WTC11 (cell line): ENCODE data around the gene FUNDC1. TPM values are rescaled to one million over a fixed set of nuclear protein-coding genes. Genes with fewer than 3 reads are reported as not detected.
A peak's percentile ranks its signal among the peaks of the same experiment; 100 is the strongest.
"Not testable (repeated sequence)": the region's sequence is repeated elsewhere in the genome, so short reads cannot be mapped to it uniquely, and the experiment has no call there.

Experiments
- ATAC-seq: fragments of 200-7000 bp; cut with Tn5 transposase; 2 replicates; pipeline ENCODE4 v1.10.0; 2021; ENCODE audit warnings: mild to moderate bottlenecking, moderate library complexity
- CTCF ChIA-PET: fragments of 300-600 bp; sonication (Branson Sonifier 250); formaldehyde crosslinking; loops from one replicate; lab custom pipeline; 2021; ENCODE audit warnings: antibody characterized with exemption; lab: Charles Lee
- POLR2A ChIA-PET: fragments of 350-600 bp; sonication (Branson Sonifier 250); formaldehyde crosslinking; loops from one replicate; lab custom pipeline; 2021; ENCODE audit warnings: antibody characterized with exemption; lab: Charles Lee
- DNase-seq: peaks from one replicate; pipeline ENCODE4 v3.0.0; 2021; ENCODE audit warnings: low spot score
- H3K27ac Mint-ChIP-seq: 2 replicates; pipeline ENCODE4 v1.8.0; 2021; ENCODE audit warnings: mixed read lengths
- H3K27me3 Mint-ChIP-seq: 2 replicates; pipeline ENCODE4 v1.8.0; 2021; ENCODE audit warnings: low read depth, mild to moderate bottlenecking, moderate library complexity, mixed read lengths
- H3K36me3 Mint-ChIP-seq: 2 replicates; pipeline ENCODE4 v1.8.0; 2021; ENCODE audit warnings: mixed read lengths
- H3K4me1 Mint-ChIP-seq: 2 replicates; pipeline ENCODE4 v1.8.0; 2022; ENCODE audit warnings: mixed read lengths
- H3K4me3 Mint-ChIP-seq: 2 replicates; pipeline ENCODE4 v1.8.0; 2021; ENCODE audit warnings: mild to moderate bottlenecking, moderate library complexity, mixed read lengths
- H3K9me3 Mint-ChIP-seq: 2 replicates; pipeline ENCODE4 v1.8.0; 2021; ENCODE audit warnings: mixed read lengths
- ESRRA ChIP-seq: sonication (generic); formaldehyde crosslinking; IDR thresholded peaks from 2 replicates; pipeline ENCODE4 v1.8.1; 2022; ENCODE audit warnings: mild to moderate bottlenecking, missing genetic modification reagents, borderline replicate concordance
- ETV6 ChIP-seq: sonication (generic); formaldehyde crosslinking; IDR thresholded peaks from 2 replicates; pipeline ENCODE4 v1.8.1; 2022; ENCODE audit warnings: mild to moderate bottlenecking, missing genetic modification reagents
- FOXJ3 ChIP-seq: sonication (generic); formaldehyde crosslinking; IDR thresholded peaks from 2 replicates; pipeline ENCODE4 v1.9.0; 2021; ENCODE audit warnings: missing genetic modification reagents, mild to moderate bottlenecking, borderline replicate concordance
- GABPB1 ChIP-seq: sonication (generic); formaldehyde crosslinking; IDR thresholded peaks from 2 replicates; pipeline ENCODE4 v1.8.1; 2023; ENCODE audit warnings: mild to moderate bottlenecking, missing genetic modification reagents
- IRF2 ChIP-seq: sonication (generic); formaldehyde crosslinking; IDR thresholded peaks from 2 replicates; pipeline ENCODE4 v1.8.0; 2022; ENCODE audit warnings: low read depth, missing genetic modification reagents, borderline replicate concordance
- KAT7 ChIP-seq: sonication (generic); formaldehyde crosslinking; IDR thresholded peaks from 2 replicates; pipeline ENCODE4 v1.8.1; 2023; ENCODE audit warnings: missing genetic modification reagents, mild to moderate bottlenecking, borderline replicate concordance
- NR3C1 ChIP-seq: sonication (generic); formaldehyde crosslinking; conservative IDR thresholded peaks from 2 replicates; pipeline ENCODE4 v1.8.1; 2023; ENCODE audit warnings: low read depth, mild to moderate bottlenecking, missing genetic modification reagents
- OVOL2 ChIP-seq: fragments of 250-450 bp; sonication (Bioruptor Pico); IDR thresholded peaks from 2 replicates; pipeline ENCODE4 v1.9.0; 2021; ENCODE audit warnings: mild to moderate bottlenecking, borderline replicate concordance
- SMAD3 ChIP-seq: sonication (generic); formaldehyde crosslinking; IDR thresholded peaks from 2 replicates; pipeline ENCODE4 v1.8.0; 2022; ENCODE audit warnings: missing genetic modification reagents, mild to moderate bottlenecking, borderline replicate concordance
- SOX15 ChIP-seq: fragments of 250-450 bp; sonication (Bioruptor Pico); IDR thresholded peaks from 2 replicates; pipeline ENCODE4 v1.9.0; 2021; ENCODE audit warnings: mild to moderate bottlenecking
- SP1 ChIP-seq: sonication (generic); formaldehyde crosslinking; conservative IDR thresholded peaks from 2 replicates; pipeline ENCODE4 v1.8.1; 2022; ENCODE audit warnings: missing genetic modification reagents
- ZNF396 ChIP-seq: fragments of 250-450 bp; sonication (Bioruptor Pico); IDR thresholded peaks from 2 replicates; pipeline ENCODE4 v1.8.0; 2021; ENCODE audit warnings: mild to moderate bottlenecking, moderate library complexity, borderline replicate concordance
- ZNF423 ChIP-seq: fragments of 250-450 bp; sonication (Bioruptor Pico); IDR thresholded peaks from 2 replicates; pipeline ENCODE4 v2.1.2; 2022; ENCODE audit warnings: mild to moderate bottlenecking, moderate library complexity
- total RNA-seq: library from RNA; stranded (reverse); gene quantifications from 3 replicates; pipeline ENCODE4 v1.2.3, GENCODE V29; 2021
- TF ChIP-seq, protein P1 (sequence below): fragments of 250-450 bp; sonication (Bioruptor Pico); IDR thresholded peaks from 2 replicates; pipeline ENCODE4 v2.1.2; 2022; ENCODE audit warnings: mild to moderate bottlenecking, moderate library complexity
- TF ChIP-seq, protein P2 (sequence below): fragments of 250-450 bp; sonication (Bioruptor Pico); conservative IDR thresholded peaks from 2 replicates; pipeline ENCODE4 v1.9.0; 2021; ENCODE audit warnings: mild to moderate bottlenecking
- TF ChIP-seq, protein P3 (sequence below): fragments of 250-450 bp; sonication (Bioruptor Pico); IDR thresholded peaks from 2 replicates; pipeline ENCODE4 v1.8.0; 2021; ENCODE audit warnings: mild to moderate bottlenecking
- TF ChIP-seq, protein P4 (sequence below): sonication (generic); formaldehyde crosslinking; IDR thresholded peaks from 2 replicates; pipeline ENCODE4 v1.8.1; 2023; ENCODE audit warnings: mild to moderate bottlenecking, missing genetic modification reagents, borderline replicate concordance
- TF ChIP-seq, protein P5 (sequence below): sonication (generic); formaldehyde crosslinking; IDR thresholded peaks from 2 replicates; pipeline ENCODE4 v1.8.1; 2022; ENCODE audit warnings: low read depth, missing genetic modification reagents, borderline replicate concordance
- TF ChIP-seq, protein P6 (sequence below): sonication (generic); formaldehyde crosslinking; IDR thresholded peaks from 2 replicates; pipeline ENCODE4 v1.8.0; 2022; ENCODE audit warnings: mild to moderate bottlenecking, missing genetic modification reagents

The FUNDC1 gene
- total RNA-seq, 1 experiment from 2014 or later, result 20.7 TPM

DNA sequence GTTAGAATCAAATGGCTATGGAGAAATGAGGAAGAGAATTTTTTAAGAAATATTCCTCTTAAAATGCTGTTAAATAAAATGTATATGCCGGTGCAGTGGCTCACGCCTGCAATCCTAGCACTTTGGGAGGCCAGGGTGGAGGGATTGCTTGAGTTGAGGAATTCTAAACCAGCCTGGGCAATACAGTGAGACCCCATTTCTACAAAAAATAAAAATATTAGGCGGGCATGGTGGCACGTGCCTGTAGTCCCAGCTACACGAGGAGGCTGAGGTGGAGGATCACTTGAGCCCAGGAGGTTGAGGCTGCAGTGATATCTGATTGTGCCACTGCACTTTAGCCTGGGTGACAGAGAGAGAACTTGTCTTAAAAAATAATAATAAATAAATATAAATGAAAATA, 7.9 kb upstream of the FUNDC1 start:
- H3K4me3 Mint-ChIP-seq, result no peak overlapping the region
- DNase-seq, result no peak
- no peak for TF ChIP-seq ETV6
- TF ChIP-seq NR3C1 (CRISPR knock-in tag), result no peak
- no peak for TF ChIP-seq SMAD3 (CRISPR knock-in tag)
- no peak for TF ChIP-seq ESRRA
- no peak for TF ChIP-seq ZNF396 (CRISPR knock-in tag)
- no peak for TF ChIP-seq OVOL2 (CRISPR knock-in tag)
- TF ChIP-seq, protein P1, sequence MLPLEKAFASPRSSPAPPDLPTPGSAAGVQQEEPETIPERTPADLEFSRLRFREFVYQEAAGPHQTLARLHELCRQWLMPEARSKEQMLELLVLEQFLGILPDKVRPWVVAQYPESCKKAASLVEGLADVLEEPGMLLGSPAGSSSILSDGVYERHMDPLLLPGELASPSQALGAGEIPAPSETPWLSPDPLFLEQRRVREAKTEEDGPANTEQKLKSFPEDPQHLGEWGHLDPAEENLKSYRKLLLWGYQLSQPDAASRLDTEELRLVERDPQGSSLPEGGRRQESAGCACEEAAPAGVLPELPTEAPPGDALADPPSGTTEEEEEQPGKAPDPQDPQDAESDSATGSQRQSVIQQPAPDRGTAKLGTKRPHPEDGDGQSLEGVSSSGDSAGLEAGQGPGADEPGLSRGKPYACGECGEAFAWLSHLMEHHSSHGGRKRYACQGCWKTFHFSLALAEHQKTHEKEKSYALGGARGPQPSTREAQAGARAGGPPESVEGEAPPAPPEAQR (CRISPR knock-in tag), result no peak
- ChIA-PET CTCF (no interaction called here), POLR2A (no interaction called here)
- H3K36me3 Mint-ChIP-seq, result peaks cover 10% of the 10 kb centered on the region
- no peak overlapping the region for H3K27ac Mint-ChIP-seq
- H3K27me3 Mint-ChIP-seq, result no peaks in the 10 kb centered on the region
- H3K4me1 Mint-ChIP-seq, result peaks cover 7% of the 10 kb centered on the region
- no peak for ATAC-seq
- peaks cover 11% of the 10 kb centered on the region for H3K9me3 Mint-ChIP-seq

DNA sequence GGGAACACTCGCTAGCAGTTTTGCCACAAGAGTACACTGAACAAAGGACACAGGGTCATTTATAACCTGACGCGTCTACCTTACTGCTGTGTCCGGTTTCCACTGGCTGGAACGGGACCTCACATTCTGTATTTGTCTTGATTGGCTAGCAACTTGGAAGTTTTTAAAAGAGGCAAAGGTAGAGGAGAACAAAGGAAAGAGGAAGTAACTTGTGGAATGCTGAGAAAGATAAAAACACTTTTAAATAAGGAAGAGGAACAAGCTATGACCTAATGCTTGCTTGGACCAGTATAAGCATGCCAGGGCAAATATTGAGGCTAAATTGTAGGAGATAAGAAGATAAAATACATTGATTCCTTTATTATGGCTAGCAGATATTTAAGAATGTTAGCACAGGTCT, 2.8 kb upstream of the FUNDC1 start:
- POLR2A ChIA-PET, H3K27me3 Mint-ChIP-seq, H3K9me3 Mint-ChIP-seq, ATAC-seq, H3K4me3 Mint-ChIP-seq, CTCF ChIA-PET, DNase-seq, H3K36me3 Mint-ChIP-seq: not testable (repeated sequence)
- Mint-ChIP-seq H3K4me1 (peaks cover 29% of the 10 kb centered on the region), H3K27ac (peak overlapping the region; percentile 92)

DNA sequence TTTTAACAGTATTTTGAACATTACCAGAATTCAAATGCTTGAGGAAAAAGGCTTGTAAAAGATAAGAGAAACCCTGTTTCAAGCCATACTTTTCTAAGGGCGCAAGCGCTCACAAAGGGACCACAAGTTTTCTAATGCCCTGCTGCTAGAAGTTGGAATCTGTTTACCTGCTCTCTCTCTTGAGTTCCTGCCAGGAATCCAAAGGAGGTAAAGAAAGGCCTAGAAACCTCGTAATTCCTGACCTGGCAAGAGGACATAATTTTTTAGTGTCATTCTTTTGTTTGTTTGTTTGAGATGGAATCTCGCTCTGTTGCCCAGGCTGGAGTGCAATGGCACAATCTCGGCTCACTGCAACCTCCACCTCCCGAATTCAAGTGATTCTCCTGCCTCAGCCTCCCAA, 1.4 kb upstream of the FUNDC1 start:
- DNase-seq (no peak), ATAC-seq (no peak)
- H3K27ac Mint-ChIP-seq, result no peak overlapping the region
- POLR2A ChIA-PET, result no interaction called here
- peaks cover 30% of the 10 kb centered on the region for H3K4me1 Mint-ChIP-seq
- no peak overlapping the region for H3K4me3 Mint-ChIP-seq
- H3K36me3 Mint-ChIP-seq, result peaks cover 7% of the 10 kb centered on the region
- H3K9me3 Mint-ChIP-seq, result no peaks in the 10 kb centered on the region
- no peaks in the 10 kb centered on the region; the same call in 1 of the 2 replicates for H3K27me3 Mint-ChIP-seq
- CTCF ChIA-PET, result no interaction called here
- no peak for TF ChIP-seq IRF2 (CRISPR knock-in tag)
- TF ChIP-seq KAT7, result no peak
- TF ChIP-seq, protein P2, sequence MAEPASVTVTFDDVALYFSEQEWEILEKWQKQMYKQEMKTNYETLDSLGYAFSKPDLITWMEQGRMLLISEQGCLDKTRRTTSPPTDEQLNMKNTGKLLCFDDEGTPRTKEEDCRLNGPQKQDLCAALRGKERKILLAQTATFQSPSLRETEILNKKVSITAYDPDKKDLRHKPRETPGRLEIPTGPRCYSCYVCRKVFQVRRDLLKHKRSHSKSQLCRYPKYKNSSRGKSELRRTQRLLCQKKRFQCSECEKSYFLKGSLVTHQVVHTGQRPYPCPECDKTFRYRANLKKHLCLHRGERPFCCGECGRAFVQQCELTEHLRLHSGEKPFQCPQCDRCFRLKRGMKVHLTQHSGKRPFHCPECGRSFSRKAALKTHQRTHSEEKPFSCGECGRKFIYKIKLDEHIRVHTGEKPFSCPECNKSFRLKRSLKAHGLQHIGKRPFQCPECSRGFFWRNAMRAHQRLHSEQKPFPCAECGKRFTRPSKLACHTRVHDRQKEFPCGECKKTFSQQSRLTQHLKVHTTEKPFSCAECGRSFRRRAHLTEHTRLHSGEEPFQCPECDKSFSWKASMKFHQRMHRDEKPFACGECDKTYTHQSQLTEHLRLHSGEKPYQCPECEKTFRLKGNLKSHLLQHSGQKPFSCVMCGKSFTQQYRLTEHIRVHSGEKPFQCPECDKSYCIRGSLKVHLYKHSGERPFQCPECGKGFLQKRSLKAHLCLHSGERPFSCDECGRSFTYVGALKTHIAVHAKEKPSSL (CRISPR knock-in tag), result no peak
- no peak for TF ChIP-seq SOX15 (CRISPR knock-in tag)
- no peak for TF ChIP-seq FOXJ3 (CRISPR knock-in tag)
- TF ChIP-seq, protein P3, sequence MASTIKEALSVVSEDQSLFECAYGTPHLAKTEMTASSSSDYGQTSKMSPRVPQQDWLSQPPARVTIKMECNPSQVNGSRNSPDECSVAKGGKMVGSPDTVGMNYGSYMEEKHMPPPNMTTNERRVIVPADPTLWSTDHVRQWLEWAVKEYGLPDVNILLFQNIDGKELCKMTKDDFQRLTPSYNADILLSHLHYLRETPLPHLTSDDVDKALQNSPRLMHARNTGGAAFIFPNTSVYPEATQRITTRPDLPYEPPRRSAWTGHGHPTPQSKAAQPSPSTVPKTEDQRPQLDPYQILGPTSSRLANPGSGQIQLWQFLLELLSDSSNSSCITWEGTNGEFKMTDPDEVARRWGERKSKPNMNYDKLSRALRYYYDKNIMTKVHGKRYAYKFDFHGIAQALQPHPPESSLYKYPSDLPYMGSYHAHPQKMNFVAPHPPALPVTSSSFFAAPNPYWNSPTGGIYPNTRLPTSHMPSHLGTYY (CRISPR knock-in tag), result no peak
- no peak for TF ChIP-seq SP1
- no peak for TF ChIP-seq ZNF423 (CRISPR knock-in tag)
- TF ChIP-seq, protein P4, sequence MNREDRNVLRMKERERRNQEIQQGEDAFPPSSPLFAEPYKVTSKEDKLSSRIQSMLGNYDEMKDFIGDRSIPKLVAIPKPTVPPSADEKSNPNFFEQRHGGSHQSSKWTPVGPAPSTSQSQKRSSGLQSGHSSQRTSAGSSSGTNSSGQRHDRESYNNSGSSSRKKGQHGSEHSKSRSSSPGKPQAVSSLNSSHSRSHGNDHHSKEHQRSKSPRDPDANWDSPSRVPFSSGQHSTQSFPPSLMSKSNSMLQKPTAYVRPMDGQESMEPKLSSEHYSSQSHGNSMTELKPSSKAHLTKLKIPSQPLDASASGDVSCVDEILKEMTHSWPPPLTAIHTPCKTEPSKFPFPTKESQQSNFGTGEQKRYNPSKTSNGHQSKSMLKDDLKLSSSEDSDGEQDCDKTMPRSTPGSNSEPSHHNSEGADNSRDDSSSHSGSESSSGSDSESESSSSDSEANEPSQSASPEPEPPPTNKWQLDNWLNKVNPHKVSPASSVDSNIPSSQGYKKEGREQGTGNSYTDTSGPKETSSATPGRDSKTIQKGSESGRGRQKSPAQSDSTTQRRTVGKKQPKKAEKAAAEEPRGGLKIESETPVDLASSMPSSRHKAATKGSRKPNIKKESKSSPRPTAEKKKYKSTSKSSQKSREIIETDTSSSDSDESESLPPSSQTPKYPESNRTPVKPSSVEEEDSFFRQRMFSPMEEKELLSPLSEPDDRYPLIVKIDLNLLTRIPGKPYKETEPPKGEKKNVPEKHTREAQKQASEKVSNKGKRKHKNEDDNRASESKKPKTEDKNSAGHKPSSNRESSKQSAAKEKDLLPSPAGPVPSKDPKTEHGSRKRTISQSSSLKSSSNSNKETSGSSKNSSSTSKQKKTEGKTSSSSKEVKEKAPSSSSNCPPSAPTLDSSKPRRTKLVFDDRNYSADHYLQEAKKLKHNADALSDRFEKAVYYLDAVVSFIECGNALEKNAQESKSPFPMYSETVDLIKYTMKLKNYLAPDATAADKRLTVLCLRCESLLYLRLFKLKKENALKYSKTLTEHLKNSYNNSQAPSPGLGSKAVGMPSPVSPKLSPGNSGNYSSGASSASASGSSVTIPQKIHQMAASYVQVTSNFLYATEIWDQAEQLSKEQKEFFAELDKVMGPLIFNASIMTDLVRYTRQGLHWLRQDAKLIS (CRISPR knock-in tag), result no peak
- TF ChIP-seq, protein P5, sequence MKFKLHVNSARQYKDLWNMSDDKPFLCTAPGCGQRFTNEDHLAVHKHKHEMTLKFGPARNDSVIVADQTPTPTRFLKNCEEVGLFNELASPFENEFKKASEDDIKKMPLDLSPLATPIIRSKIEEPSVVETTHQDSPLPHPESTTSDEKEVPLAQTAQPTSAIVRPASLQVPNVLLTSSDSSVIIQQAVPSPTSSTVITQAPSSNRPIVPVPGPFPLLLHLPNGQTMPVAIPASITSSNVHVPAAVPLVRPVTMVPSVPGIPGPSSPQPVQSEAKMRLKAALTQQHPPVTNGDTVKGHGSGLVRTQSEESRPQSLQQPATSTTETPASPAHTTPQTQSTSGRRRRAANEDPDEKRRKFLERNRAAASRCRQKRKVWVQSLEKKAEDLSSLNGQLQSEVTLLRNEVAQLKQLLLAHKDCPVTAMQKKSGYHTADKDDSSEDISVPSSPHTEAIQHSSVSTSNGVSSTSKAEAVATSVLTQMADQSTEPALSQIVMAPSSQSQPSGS (CRISPR knock-in tag), result no peak
- TF ChIP-seq GABPB1 (CRISPR knock-in tag), result no peak
- TF ChIP-seq SMAD3 (CRISPR knock-in tag), result no peak
- TF ChIP-seq, protein P6, sequence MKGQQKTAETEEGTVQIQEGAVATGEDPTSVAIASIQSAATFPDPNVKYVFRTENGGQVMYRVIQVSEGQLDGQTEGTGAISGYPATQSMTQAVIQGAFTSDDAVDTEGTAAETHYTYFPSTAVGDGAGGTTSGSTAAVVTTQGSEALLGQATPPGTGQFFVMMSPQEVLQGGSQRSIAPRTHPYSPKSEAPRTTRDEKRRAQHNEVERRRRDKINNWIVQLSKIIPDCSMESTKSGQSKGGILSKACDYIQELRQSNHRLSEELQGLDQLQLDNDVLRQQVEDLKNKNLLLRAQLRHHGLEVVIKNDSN (CRISPR knock-in tag), result no peak
